HCT116 (cell line): ENCODE measurements around the gene TARS2.

Source experiments
- CTCF ChIP-seq, 3 experiments: fragments of 200-600 bp in 1 of 3; sonication (generic) in 1 of 3; IDR thresholded peaks in 2 of 3; conservative IDR thresholded peaks in 1 of 3; 2 replicates each; pipeline ENCODE4 v1.5.1; 2012 to 2017; ENCODE audit warnings: low read depth in 2 of 3, low read length in 2 of 3, antibody characterized with exemption in 1 of 3, borderline replicate concordance in 1 of 3, control low read depth in 1 of 3, mild to moderate bottlenecking in 1 of 3, mixed read lengths in 1 of 3, mixed run types in 1 of 3, moderate library complexity in 1 of 3; ENCODE audit not compliant: insufficient read depth in 1 of 3
- ELF1 ChIP-seq: IDR thresholded peaks from 2 replicates; pipeline ENCODE4 v1.6.1; 2012; ENCODE audit warnings: low read depth, borderline replicate concordance
- MAX ChIP-seq: IDR thresholded peaks from 2 replicates; pipeline ENCODE4 v1.6.1; 2012
- POLR2A ChIP-seq: IDR thresholded peaks from 2 replicates; pipeline ENCODE4 v1.7.0; 2011; ENCODE audit warnings: borderline replicate concordance; ENCODE audit not compliant: insufficient read depth, insufficient read length; ENCODE audit errors: extremely low read depth
- TCF7L2 ChIP-seq: IDR thresholded peaks from 2 replicates; pipeline ENCODE4 v1.7.0; 2011; ENCODE audit warnings: borderline replicate concordance, inconsistent platforms; ENCODE audit not compliant: insufficient read depth, insufficient read length; ENCODE audit errors: extremely low read depth
- YY1 ChIP-seq: IDR thresholded peaks from 2 replicates; pipeline ENCODE4 v1.6.1; 2011; ENCODE audit warnings: low read length, low read depth, moderate library complexity, mild to moderate bottlenecking; ENCODE audit not compliant: insufficient replicate concordance; ENCODE audit errors: extremely low read depth

- TF ChIP-seq ELF1 (no peak), MAX (no peak), CTCF (IDR thresholded peaks at IDR 0.05 in 2 of 3, conservative IDR thresholded peaks at IDR 0.05 in 1 of 3; ENCODE audit: borderline replicate concordance in 1 of 3, insufficient read depth in 1 of 3, low read depth in 2 of 3, low read length in 2 of 3) (no peak), YY1 (no peak), POLR2A (no peak), TCF7L2 (no peak)
Observed at GRCh38 chr1:150529017-150529416, 41.8 kb downstream of the TARS2 start.
